Keratinocyte (primary cell): ENCODE measurements around the gene ITIH6. TPM values are rescaled to one million over a fixed set of nuclear protein-coding genes. Genes with fewer than 3 reads are reported as not detected.

Experiments used
- DNase-seq: peaks from one replicate; pipeline ENCODE4 v3.0.0-alpha.2; 2011; ENCODE audit warnings: low read depth, missing footprints, low spot score
- FAIRE-seq: peaks from 2 replicates; lab custom pipeline; 2011; peaks lifted over from hg19 to GRCh38; lab: Jason Lieb, UNC
- H2AFZ ChIP-seq: 2 replicates; pipeline ENCODE4 v1.6.0; 2012; ENCODE audit warnings: low read length, control low read depth, inconsistent platforms; ENCODE audit not compliant: control insufficient read depth
- H3K27ac ChIP-seq: 2 replicates; pipeline ENCODE4 v1.5.1; 2011; ENCODE audit warnings: low read length; ENCODE audit not compliant: control insufficient read depth, insufficient read depth
- H3K27me3 ChIP-seq: 3 replicates; pipeline ENCODE4 v1.6.0; 2011; ENCODE audit warnings: low read length; ENCODE audit not compliant: control insufficient read depth, insufficient read depth; ENCODE audit errors: extremely low read depth
- H3K36me3 ChIP-seq, 2 experiments: 2 replicates in 1 of 2; 3 replicates in 1 of 2; pipeline ENCODE4 v1.5.1; 2011; ENCODE audit warnings: low read length in 2 of 2, mild to moderate bottlenecking in 1 of 2; ENCODE audit not compliant: control insufficient read depth in 2 of 2, insufficient read depth in 2 of 2; ENCODE audit errors: extremely low read depth in 1 of 2
- H3K4me1 ChIP-seq: 3 replicates; pipeline ENCODE4 v1.5.1; 2011; ENCODE audit warnings: low read length; ENCODE audit not compliant: control insufficient read depth, insufficient read depth; ENCODE audit errors: extremely low read depth
- H3K4me2 ChIP-seq: 3 replicates; pipeline ENCODE4 v1.6.0; 2011; ENCODE audit warnings: low read depth, low read length; ENCODE audit not compliant: control insufficient read depth, insufficient read depth; ENCODE audit errors: extremely low read depth
- H3K4me3 ChIP-seq, 3 experiments: fragments of 200-600 bp in 1 of 3; sonication (generic) in 1 of 3; 2 replicates in 2 of 3; 3 replicates in 1 of 3; pipeline ENCODE4 v1.5.1; 2011 to 2016; ENCODE audit warnings: low read length in 3 of 3, mild to moderate bottlenecking in 3 of 3, control low read depth in 2 of 3, inconsistent platforms in 1 of 3, low read depth in 1 of 3, mixed read lengths in 1 of 3, mixed run types in 1 of 3, moderate library complexity in 1 of 3; ENCODE audit not compliant: control insufficient read depth in 2 of 3, insufficient read depth in 2 of 3; ENCODE audit errors: extremely low read depth in 1 of 3
- H3K79me2 ChIP-seq: 2 replicates; pipeline ENCODE4 v1.6.0; 2012; ENCODE audit warnings: low read length; ENCODE audit not compliant: control insufficient read depth, insufficient read depth
- H3K9ac ChIP-seq: 3 replicates; pipeline ENCODE4 v1.6.0; 2011; ENCODE audit warnings: low read length; ENCODE audit not compliant: control insufficient read depth, insufficient read depth; ENCODE audit errors: extremely low read depth
- H3K9me1 ChIP-seq: 3 replicates; pipeline ENCODE4 v1.6.0; 2011; ENCODE audit warnings: low read length; ENCODE audit not compliant: control insufficient read depth, insufficient read depth; ENCODE audit errors: extremely low read depth
- H3K9me3 ChIP-seq: 2 replicates; pipeline ENCODE4 v1.5.1; 2012; ENCODE audit warnings: low read depth, low read length; ENCODE audit not compliant: control insufficient read depth
- H4K20me1 ChIP-seq: 3 replicates; pipeline ENCODE4 v1.6.0; 2011; ENCODE audit warnings: low read length; ENCODE audit not compliant: control insufficient read depth, insufficient read depth; ENCODE audit errors: extremely low read depth
- EZH2 ChIP-seq: IDR thresholded peaks from one replicate; pipeline ENCODE4 v1.6.1; 2012; ENCODE audit warnings: inconsistent platforms, mild to moderate bottlenecking, low read length, moderate library complexity
- dilution Hi-C: fragments of 300-500 bp; cut with MboI; formaldehyde crosslinking; loops from one replicate; pipeline ENCODE4 v1.7.0; 2020; ENCODE audit warnings: low sequenced_read_pairs; ENCODE audit not compliant: extremely low pct_ligation_motif_present
- polyA plus RNA-seq, 5 experiments: library from polyadenylated mRNA; depleted of rRNA in 3 of 5; stranded (reverse) in 3 of 5; stranded (forward) in 1 of 5; unstranded in 1 of 5; fragments of >200 nt; gene quantifications; 1 replicate in 1 of 5; 2 replicates in 3 of 5; 3 replicates in 1 of 5; pipeline versions ENCODE4 v1.2.1 to v1.2.3, GENCODE V29; 2011 to 2012; ENCODE audit warnings: missing spikeins in 2 of 5, low read depth in 1 of 5, low replicate concordance in 1 of 5
- TF ChIP-seq, protein P1 (sequence below), 3 experiments: IDR thresholded peaks in 1 of 3; conservative IDR thresholded peaks in 1 of 3; optimal IDR thresholded peaks in 1 of 3; 2 replicates in 2 of 3; 3 replicates in 1 of 3; pipeline versions ENCODE3 to v1.5.1; 2011; ENCODE audit warnings: low read length in 3 of 3, mild to moderate bottlenecking in 3 of 3, moderate library complexity in 2 of 3, control low read depth in 1 of 3, inconsistent platforms in 1 of 3; ENCODE audit not compliant: insufficient read depth in 2 of 3; ENCODE audit errors: extremely low read depth in 1 of 3

The ITIH6 gene
- polyA plus RNA-seq, 1 donor (not counting 4 experiments of a cell fraction or from before 2014, with no cell fraction given) = not detected

DNA sequence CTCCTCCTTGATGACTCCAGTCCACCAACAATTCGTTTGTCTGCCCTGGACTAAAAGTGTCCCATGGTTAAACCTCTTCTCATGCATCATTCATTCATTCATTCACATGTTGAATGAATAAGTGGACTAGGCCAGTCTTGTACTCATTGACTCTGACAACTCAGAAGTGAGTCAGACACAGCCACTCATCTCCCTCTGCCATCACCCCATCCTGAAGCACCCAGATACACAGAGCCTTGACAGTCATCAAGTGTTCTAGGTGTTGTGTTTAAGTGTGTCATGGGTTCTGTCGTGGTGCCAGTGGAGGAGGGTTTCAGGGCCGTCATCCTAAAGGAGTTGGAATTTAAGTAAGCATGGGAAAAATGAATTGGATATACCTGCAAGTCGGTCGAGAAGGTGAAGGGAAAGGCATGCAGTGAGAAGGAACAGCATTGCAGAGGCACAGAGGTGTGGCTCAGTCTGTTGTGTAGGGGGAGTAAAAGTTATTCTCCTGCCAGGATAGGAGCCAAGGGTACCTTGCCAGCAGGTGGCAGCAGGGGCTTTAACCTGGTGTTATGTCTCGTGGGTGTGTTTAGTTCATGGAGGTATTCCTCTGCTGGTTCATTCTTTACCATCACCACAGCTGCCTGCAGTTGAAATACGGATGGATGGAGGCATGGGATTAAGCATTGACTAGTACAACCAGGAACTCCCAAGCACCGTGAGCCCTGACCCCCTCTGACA is 27.8 kb upstream of the ITIH6 start:
- DNase-seq (peak; percentile 9), FAIRE-seq (peak; percentile 64)
- no peaks in the 10 kb centered on the region for H3K4me1 ChIP-seq
- H3K36me3 ChIP-seq = no peaks in the 10 kb centered on the region
- H3K4me2 ChIP-seq = no peak overlapping the region
- H4K20me1 ChIP-seq = no peaks in the 10 kb centered on the region
- no peaks in the 10 kb centered on the region for H3K9me1 ChIP-seq
- dilution Hi-C loops = no loop called here
- no peak overlapping the region for H2AFZ ChIP-seq
- H3K9me3 ChIP-seq = no peaks in the 10 kb centered on the region
- TF ChIP-seq EZH2 = no peak
- TF ChIP-seq, protein P1, sequence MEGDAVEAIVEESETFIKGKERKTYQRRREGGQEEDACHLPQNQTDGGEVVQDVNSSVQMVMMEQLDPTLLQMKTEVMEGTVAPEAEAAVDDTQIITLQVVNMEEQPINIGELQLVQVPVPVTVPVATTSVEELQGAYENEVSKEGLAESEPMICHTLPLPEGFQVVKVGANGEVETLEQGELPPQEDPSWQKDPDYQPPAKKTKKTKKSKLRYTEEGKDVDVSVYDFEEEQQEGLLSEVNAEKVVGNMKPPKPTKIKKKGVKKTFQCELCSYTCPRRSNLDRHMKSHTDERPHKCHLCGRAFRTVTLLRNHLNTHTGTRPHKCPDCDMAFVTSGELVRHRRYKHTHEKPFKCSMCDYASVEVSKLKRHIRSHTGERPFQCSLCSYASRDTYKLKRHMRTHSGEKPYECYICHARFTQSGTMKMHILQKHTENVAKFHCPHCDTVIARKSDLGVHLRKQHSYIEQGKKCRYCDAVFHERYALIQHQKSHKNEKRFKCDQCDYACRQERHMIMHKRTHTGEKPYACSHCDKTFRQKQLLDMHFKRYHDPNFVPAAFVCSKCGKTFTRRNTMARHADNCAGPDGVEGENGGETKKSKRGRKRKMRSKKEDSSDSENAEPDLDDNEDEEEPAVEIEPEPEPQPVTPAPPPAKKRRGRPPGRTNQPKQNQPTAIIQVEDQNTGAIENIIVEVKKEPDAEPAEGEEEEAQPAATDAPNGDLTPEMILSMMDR (optimal IDR thresholded peaks at IDR 0.05 in 1 of 3, IDR thresholded peaks at IDR 0.05 in 1 of 3, conservative IDR thresholded peaks at IDR 0.05 in 1 of 3; ENCODE audit: extremely low read depth in 1 of 3, insufficient read depth in 2 of 3, low read length in 3 of 3) = peak in 1 of 3 experiments; percentile 38
- no peak overlapping the region for H3K27ac ChIP-seq
- no peak overlapping the region for H3K4me3 ChIP-seq
- no peaks in the 10 kb centered on the region for H3K79me2 ChIP-seq
- no peaks in the 10 kb centered on the region for H3K27me3 ChIP-seq
- no peak overlapping the region for H3K9ac ChIP-seq

DNA sequence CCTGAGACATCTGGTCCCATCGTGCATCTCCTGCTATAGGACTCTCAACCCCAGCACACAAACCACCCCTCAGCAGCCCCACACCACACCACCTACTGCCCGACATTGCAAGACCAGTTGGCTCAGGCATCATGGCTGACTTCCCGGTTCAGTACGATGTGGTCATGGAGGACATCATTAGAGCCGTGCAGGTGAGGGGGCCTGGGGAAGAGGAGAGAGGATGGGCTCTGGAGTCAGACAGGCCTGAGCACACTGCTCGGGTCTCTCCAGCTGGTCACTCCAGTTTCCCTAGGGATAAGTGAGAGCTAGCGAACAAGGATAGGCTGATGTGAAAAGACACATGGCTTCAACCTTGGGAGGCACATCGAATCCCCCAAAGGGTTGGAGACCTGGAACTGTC is 26.7 kb upstream of the ITIH6 start:
- H3K27me3 ChIP-seq = no peaks in the 10 kb centered on the region
- no peaks in the 10 kb centered on the region for H3K9me3 ChIP-seq
- no peaks in the 10 kb centered on the region for H4K20me1 ChIP-seq
- no peaks in the 10 kb centered on the region for H3K4me1 ChIP-seq
- no peak overlapping the region for H3K4me2 ChIP-seq
- H3K9me1 ChIP-seq = no peaks in the 10 kb centered on the region
- FAIRE-seq (no peak), DNase-seq (no peak)
- no peak overlapping the region for H3K4me3 ChIP-seq
- H3K79me2 ChIP-seq = no peaks in the 10 kb centered on the region
- no peak overlapping the region for H3K27ac ChIP-seq
- H2AFZ ChIP-seq = no peak overlapping the region
- dilution Hi-C loops = no loop called here
- H3K9ac ChIP-seq = no peak overlapping the region
- TF ChIP-seq, protein P1 (optimal IDR thresholded peaks at IDR 0.05 in 1 of 3, IDR thresholded peaks at IDR 0.05 in 1 of 3, conservative IDR thresholded peaks at IDR 0.05 in 1 of 3; ENCODE audit: extremely low read depth in 1 of 3, insufficient read depth in 2 of 3, low read length in 3 of 3) = no peak
- no peak for TF ChIP-seq EZH2
- no peaks in the 10 kb centered on the region for H3K36me3 ChIP-seq
